ENCODE data around the gene TRIM54.

GRCh38 chr2:27271631-27272340 is 10.4 kb upstream of the TRIM54 start:
- TF ChIP-seq POLR2AphosphoS5 (IDR thresholded peaks at IDR 0.05; ENCODE audit: insufficient read depth in 1 of 2, low read depth in 1 of 2) (no peak), POLR2A (IDR thresholded peaks at IDR 0.05) (no peak), CTCF (IDR thresholded peaks at IDR 0.05) (no peak)

Data from vagina (tissue), 2 donors.